DND-41 (cell line): ENCODE results near the gene KIF3B.

ENCODE experiments used
- EZH2 ChIP-seq: IDR thresholded peaks from 3 replicates; pipeline ENCODE4 v1.6.1; 2012; ENCODE audit warnings: borderline replicate concordance, low read depth, mild to moderate bottlenecking, moderate library complexity, low read length, inconsistent platforms; ENCODE audit not compliant: severe bottlenecking
- TF ChIP-seq, protein P1 (sequence below): IDR thresholded peaks from 2 replicates; pipeline ENCODE4 v1.5.1; 2012; ENCODE audit warnings: borderline replicate concordance, low read length, moderate library complexity, mild to moderate bottlenecking; ENCODE audit not compliant: poor library complexity, severe bottlenecking; ENCODE audit errors: extremely low read depth

- no peak for TF ChIP-seq EZH2
- TF ChIP-seq, protein P1, sequence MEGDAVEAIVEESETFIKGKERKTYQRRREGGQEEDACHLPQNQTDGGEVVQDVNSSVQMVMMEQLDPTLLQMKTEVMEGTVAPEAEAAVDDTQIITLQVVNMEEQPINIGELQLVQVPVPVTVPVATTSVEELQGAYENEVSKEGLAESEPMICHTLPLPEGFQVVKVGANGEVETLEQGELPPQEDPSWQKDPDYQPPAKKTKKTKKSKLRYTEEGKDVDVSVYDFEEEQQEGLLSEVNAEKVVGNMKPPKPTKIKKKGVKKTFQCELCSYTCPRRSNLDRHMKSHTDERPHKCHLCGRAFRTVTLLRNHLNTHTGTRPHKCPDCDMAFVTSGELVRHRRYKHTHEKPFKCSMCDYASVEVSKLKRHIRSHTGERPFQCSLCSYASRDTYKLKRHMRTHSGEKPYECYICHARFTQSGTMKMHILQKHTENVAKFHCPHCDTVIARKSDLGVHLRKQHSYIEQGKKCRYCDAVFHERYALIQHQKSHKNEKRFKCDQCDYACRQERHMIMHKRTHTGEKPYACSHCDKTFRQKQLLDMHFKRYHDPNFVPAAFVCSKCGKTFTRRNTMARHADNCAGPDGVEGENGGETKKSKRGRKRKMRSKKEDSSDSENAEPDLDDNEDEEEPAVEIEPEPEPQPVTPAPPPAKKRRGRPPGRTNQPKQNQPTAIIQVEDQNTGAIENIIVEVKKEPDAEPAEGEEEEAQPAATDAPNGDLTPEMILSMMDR: no peak
Measured at GRCh38 chr20:32229251-32229747, 48.2 kb upstream of the KIF3B start.
